B cell (primary cell): Measurements from ENCODE around the gene NPEPL1. TPM values are rescaled to one million over a fixed set of nuclear protein-coding genes. Genes with fewer than 3 reads are reported as not detected.

Experiments used
- ATAC-seq: fragments of 200-7000 bp; cut with Tn5 transposase; one replicate; pipeline ENCODE4 v1.10.0; 2021; ENCODE audit warnings: low read depth, mild to moderate bottlenecking, moderate number of reproducible peaks, moderate library complexity
- CTCF ChIA-PET: fragments of 350-600 bp; sonication (Branson Sonifier 250); formaldehyde crosslinking; loops from one replicate; lab custom pipeline; 2021; ENCODE audit warnings: antibody characterized with exemption, inconsistent platforms; lab: Charles Lee
- POLR2A ChIA-PET: fragments of 350-600 bp; sonication (Branson Sonifier 250); formaldehyde crosslinking; loops from one replicate; lab custom pipeline; 2021; ENCODE audit warnings: antibody characterized with exemption; lab: Charles Lee
- DNase-seq: peaks from one replicate; pipeline ENCODE4 v3.0.0; 2013
- H2AFZ ChIP-seq: 2 replicates; pipeline ENCODE4 v1.6.1; 2012; ENCODE audit warnings: mild to moderate bottlenecking, low read depth, low read length; ENCODE audit not compliant: insufficient read depth, poor library complexity, severe bottlenecking
- H3K27ac ChIP-seq, 2 donors: 1 replicate in 1 of 2; 2 replicates in 1 of 2; pipeline ENCODE4 v1.5.1; 2012 to 2013; ENCODE audit warnings: low read length in 2 of 2, mild to moderate bottlenecking in 2 of 2, moderate library complexity in 1 of 2
- H3K27me3 ChIP-seq, 4 experiments: fragments of 200-600 bp in 1 of 4; sonication (generic) in 1 of 4; replicated peaks in 1 of 4; 1 replicate in 2 of 4; 2 replicates in 2 of 4; pipeline versions ENCODE4 v1.6.1 to v1.7.0; 2013 to 2016; ENCODE audit warnings: low read length in 3 of 4, mild to moderate bottlenecking in 2 of 4, mixed read lengths in 1 of 4, moderate library complexity in 1 of 4; ENCODE audit not compliant: insufficient read depth in 4 of 4, control insufficient read depth in 3 of 4; ENCODE audit errors: control extremely low read depth in 1 of 4
- H3K36me3 ChIP-seq, 2 experiments: replicated peaks in 1 of 2; 1 replicate in 1 of 2; 2 replicates in 1 of 2; pipeline versions ENCODE4 v1.6.1 to v1.7.1; 2013; ENCODE audit warnings: low read length in 1 of 2; ENCODE audit not compliant: insufficient read depth in 2 of 2, control insufficient read depth in 1 of 2; ENCODE audit errors: control extremely low read depth in 1 of 2, extremely low read depth in 1 of 2
- H3K4me1 ChIP-seq, 2 donors: fragments of 200-600 bp in 1 of 2; sonication (generic) in 1 of 2; 1 replicate in 1 of 2; 2 replicates in 1 of 2; pipeline versions ENCODE4 v1.5.1 to v1.6.1; 2013 to 2017; ENCODE audit warnings: low read length in 2 of 2; ENCODE audit not compliant: control insufficient read depth in 2 of 2, insufficient read depth in 2 of 2
- H3K4me2 ChIP-seq: replicated peaks from 2 replicates; pipeline ENCODE3; 2012; ENCODE audit warnings: mild to moderate bottlenecking, low read depth, low read length; ENCODE audit not compliant: poor library complexity, severe bottlenecking
- H3K4me3 ChIP-seq, 5 experiments: fragments of 200-600 bp in 1 of 5; sonication (generic) in 1 of 5; 1 replicate in 3 of 5; 2 replicates in 2 of 5; pipeline versions ENCODE4 v1.5.1 to v1.7.0; 2011 to 2016; ENCODE audit warnings: low read length in 4 of 5, mild to moderate bottlenecking in 4 of 5, low read depth in 2 of 5, control low read depth in 1 of 5, moderate library complexity in 1 of 5; ENCODE audit not compliant: insufficient read depth in 1 of 5; ENCODE audit errors: control extremely low read depth in 1 of 5, extremely low read depth in 1 of 5
- H3K79me2 ChIP-seq: fragments of 200-600 bp; sonication (generic); one replicate; pipeline ENCODE4 v1.6.0; 2016; ENCODE audit warnings: low read length; ENCODE audit not compliant: control insufficient read depth, insufficient read depth
- H3K9ac ChIP-seq: fragments of 200-600 bp; sonication (generic); 2 replicates; pipeline ENCODE4 v1.6.1; 2017; ENCODE audit warnings: mild to moderate bottlenecking, low read length, moderate library complexity
- H3K9me3 ChIP-seq, 3 donors: one replicate each; pipeline versions ENCODE4 v1.6.1 to v1.7.1; 2013; ENCODE audit warnings: low read length in 2 of 3; ENCODE audit not compliant: control insufficient read depth in 2 of 3, insufficient read depth in 1 of 3; ENCODE audit errors: control extremely low read depth in 1 of 3
- H4K20me1 ChIP-seq: 2 replicates; pipeline ENCODE4 v1.6.0; 2012; ENCODE audit warnings: mild to moderate bottlenecking, low read length; ENCODE audit not compliant: insufficient read depth, control insufficient read depth, poor library complexity, severe bottlenecking
- H3K27ac Mint-ChIP-seq: one replicate; pipeline ENCODE4 v1.8.0; 2021; ENCODE audit warnings: mixed read lengths
- H3K27me3 Mint-ChIP-seq: one replicate; pipeline ENCODE4 v1.8.0; 2021; ENCODE audit warnings: mixed read lengths
- H3K4me1 Mint-ChIP-seq: one replicate; pipeline ENCODE4 v1.8.0; 2021; ENCODE audit warnings: mixed read lengths
- H3K4me3 Mint-ChIP-seq: one replicate; pipeline ENCODE4 v1.8.0; 2021; ENCODE audit warnings: mixed read lengths
- H3K9me3 Mint-ChIP-seq: one replicate; pipeline ENCODE4 v1.8.0; 2022; ENCODE audit warnings: mixed read lengths; ENCODE audit not compliant: insufficient read depth
- EZH2 ChIP-seq: IDR thresholded peaks from 2 replicates; pipeline ENCODE4 v1.6.1; 2012; ENCODE audit warnings: borderline replicate concordance, low read depth, mild to moderate bottlenecking, moderate library complexity, low read length; ENCODE audit not compliant: insufficient read depth, poor library complexity, severe bottlenecking
- whole genome bisulfite sequencing: methylation state at CpG from one replicate; pipeline ENCODE4 v1.1.5; 2013; ENCODE audit warnings: missing lambda C conversion rate; ENCODE audit not compliant: insufficient coverage; 5-methylcytosine and 5-hydroxymethylcytosine counted together
- intact Hi-C: fragments of 100-400 bp; cut with micrococcal nuclease; formaldehyde crosslinking; loops from one replicate; pipeline ENCODE4 v1.10.0; 2022
- polyA plus RNA-seq: library from polyadenylated mRNA; depleted of rRNA; stranded (reverse); fragments of >200 nt; gene quantifications from 2 replicates; pipeline ENCODE4 v1.2.3, GENCODE V29; 2012
- total RNA-seq, 2 donors: library from RNA; stranded (reverse); fragments of 120-200 nt in 1 of 2; gene quantifications; 1 replicate in 1 of 2; 2 replicates in 1 of 2; pipeline versions ENCODE4 v1.2.3 to v1.2.4, GENCODE V29; 2013 to 2022
- TF ChIP-seq, protein P1 (sequence below): fragments of 200-600 bp; IDR thresholded peaks from one replicate; pipeline ENCODE4 v1.8.0; 2022; ENCODE audit warnings: antibody characterized with exemption, mild to moderate bottlenecking

The NPEPL1 gene
- total and polyA plus RNA-seq, 2 donors (not counting 1 experiment from before 2014, with no cell fraction given), result 34.3 to 45.1 TPM

DNA sequence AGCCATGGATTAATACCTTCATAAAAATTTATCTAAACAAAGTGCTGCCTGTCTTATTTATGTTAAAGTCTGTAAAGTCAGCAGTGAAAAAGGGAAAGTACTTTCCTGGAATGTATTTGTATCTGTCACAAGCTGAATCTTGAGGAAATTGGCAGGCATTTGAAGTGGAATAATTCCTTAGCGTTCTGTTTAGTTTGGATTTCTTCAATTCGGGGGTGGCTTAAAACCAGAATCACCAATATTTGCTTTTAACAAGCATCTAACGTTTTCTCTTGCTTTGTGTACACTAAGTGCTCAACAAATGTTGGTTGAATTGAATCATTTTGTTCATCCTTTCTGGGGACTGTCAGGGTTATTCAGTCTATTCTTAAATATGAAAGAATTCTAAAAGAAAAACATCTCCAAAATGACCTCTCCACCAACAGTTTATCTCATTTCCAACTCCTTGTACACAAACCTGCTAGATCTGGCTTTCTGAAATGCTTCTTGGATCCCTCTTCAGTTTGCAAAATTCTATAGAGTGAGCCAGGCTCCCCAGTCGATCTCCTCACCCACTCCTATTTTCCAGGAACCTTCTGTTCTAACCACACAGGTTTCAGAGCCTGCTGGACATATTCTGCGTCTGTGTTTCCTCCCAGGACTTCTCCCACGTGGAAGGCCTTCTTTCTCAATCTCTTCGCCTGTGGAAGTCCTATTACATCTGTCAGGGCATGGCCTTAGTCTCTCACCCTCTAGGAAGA, 2.0 kb upstream of the NPEPL1 start:
- 74% methylated on average over 5 of the region's 7 CpGs for WGBS
- no peaks in the 10 kb centered on the region for H4K20me1 ChIP-seq
- H3K9me3 ChIP-seq, result no peaks in the 10 kb centered on the region
- TF ChIP-seq, protein P1, sequence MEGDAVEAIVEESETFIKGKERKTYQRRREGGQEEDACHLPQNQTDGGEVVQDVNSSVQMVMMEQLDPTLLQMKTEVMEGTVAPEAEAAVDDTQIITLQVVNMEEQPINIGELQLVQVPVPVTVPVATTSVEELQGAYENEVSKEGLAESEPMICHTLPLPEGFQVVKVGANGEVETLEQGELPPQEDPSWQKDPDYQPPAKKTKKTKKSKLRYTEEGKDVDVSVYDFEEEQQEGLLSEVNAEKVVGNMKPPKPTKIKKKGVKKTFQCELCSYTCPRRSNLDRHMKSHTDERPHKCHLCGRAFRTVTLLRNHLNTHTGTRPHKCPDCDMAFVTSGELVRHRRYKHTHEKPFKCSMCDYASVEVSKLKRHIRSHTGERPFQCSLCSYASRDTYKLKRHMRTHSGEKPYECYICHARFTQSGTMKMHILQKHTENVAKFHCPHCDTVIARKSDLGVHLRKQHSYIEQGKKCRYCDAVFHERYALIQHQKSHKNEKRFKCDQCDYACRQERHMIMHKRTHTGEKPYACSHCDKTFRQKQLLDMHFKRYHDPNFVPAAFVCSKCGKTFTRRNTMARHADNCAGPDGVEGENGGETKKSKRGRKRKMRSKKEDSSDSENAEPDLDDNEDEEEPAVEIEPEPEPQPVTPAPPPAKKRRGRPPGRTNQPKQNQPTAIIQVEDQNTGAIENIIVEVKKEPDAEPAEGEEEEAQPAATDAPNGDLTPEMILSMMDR, result no peak
- no peak for TF ChIP-seq EZH2
- DNase-seq (no peak), ATAC-seq (no peak)
- Mint-ChIP-seq H3K27ac (peak overlapping the region; percentile 57), H3K9me3 (no peaks in the 10 kb centered on the region), H3K4me1 (peaks cover 14% of the 10 kb centered on the region), H3K27me3 (no peaks in the 10 kb centered on the region), H3K4me3 (peak overlapping the region; percentile 12)
- ChIA-PET POLR2A (interaction anchor here (0.7 kb wide), 1 partner anchor 301 kb away, joined by 5 read pairs; the partner anchor contains the start of gene VAPB), CTCF (interaction anchor here (0.6 to 2.1 kb wide), 8 partner anchors 14 to 455 kb away, joined by 3 to 12 read pairs (median 3); partner anchors contain the start of gene STX16)
- no peak overlapping the region for H2AFZ ChIP-seq
- no peak overlapping the region for H3K4me3 ChIP-seq
- intact Hi-C loops, result no loop called here
- no peaks in the 10 kb centered on the region for H3K27me3 ChIP-seq
- no peak overlapping the region for H3K9ac ChIP-seq
- no peaks in the 10 kb centered on the region for H3K36me3 ChIP-seq
- peak overlapping the region in 1 of 2 donors; percentile 42 for H3K27ac ChIP-seq
- peaks cover 8% of the 10 kb centered on the region in 2 donors for H3K4me1 ChIP-seq
- no peak overlapping the region for H3K4me2 ChIP-seq
- H3K79me2 ChIP-seq, result peaks cover 2% of the 10 kb centered on the region
